Anterior cingulate cortex (tissue), 58 donors: Measurements from ENCODE around the gene RSPH4A.
"Not testable (repeated sequence)": the region's sequence is repeated elsewhere in the genome, so short reads cannot be mapped to it uniquely, and the experiment has no call there.

Experiments used
- DNase-seq, 58 donors: peaks; one replicate each; lab custom pipeline; 2025; lab: John Stamatoyannopoulos, UW

Gene RSPH4A

DNA sequence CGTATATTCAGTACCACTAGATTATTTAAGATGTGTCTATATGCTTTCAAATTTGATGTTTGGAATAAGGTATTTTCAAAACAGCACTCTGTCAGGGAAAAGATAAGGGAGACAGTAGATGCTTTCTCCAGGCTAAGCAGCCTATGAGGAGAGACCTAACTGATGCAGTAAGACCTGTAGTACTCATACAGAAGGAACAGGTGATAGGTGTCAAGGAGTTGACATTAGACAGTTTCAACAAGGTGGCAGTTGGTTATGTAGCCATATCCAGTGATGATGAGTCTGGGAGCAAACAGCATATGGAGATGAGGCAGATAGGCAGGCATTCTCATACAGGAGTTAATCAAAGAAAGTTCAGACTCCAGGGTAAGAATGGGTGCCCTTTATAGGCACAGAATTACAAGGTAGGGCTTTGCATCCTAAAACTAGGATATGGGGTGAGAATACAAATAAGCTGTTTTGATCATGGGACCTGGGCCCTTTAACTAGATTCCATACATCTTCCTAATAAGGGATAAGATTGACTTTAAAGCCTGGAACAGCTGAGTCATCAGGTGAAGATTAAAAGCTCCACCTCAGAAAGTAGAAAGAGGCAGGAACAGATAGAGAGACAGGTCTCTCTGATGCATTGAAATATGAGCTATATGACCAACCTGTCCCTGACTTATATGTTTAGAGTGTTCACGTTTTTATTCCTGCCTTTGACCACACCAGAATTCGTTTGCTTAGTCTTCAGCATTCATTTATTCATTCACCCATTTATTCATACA, 7.9 kb downstream of the RSPH4A start:
- no peak for DNase-seq

DNA sequence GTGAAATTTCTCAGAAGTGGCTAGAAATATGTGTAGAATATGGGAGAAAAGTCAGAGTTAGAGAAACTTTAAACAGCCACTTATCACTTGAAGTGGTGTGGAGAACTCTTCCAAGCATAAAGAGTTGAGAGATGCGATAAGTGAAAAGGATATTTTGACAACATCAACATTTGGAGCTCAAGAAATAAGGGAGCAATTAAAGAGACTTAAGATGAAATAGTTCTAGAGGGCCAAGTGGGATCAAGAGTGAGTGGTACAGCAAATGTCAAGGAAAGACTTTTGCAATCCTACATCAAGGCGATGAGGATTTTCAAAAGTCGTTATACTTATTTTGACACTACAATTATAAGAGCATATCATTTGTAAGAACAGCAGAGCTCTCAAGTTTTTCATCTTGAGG, 9.6 kb downstream of the RSPH4A start:
- DNase-seq, result no peak

DNA sequence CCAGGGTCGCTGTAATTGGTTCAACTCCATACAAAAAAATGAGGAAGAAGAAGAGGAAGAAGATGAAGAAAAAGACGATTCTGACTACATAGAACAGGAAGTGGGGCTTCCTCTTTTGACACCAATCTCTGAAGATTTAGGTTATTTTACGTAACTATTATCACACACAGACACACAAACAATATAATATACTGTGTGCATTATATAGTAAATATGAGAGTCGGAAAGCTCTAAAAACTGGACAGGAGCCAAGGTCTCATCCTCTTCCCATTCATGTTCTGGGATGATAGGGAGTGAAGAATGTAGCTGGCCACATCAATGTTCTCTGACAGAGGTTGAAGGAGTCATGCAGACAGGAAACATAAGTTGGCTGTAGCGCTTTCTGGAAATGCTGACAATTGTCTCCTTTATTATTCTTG, 13.3 kb downstream of the RSPH4A start:
- no peak for DNase-seq

DNA sequence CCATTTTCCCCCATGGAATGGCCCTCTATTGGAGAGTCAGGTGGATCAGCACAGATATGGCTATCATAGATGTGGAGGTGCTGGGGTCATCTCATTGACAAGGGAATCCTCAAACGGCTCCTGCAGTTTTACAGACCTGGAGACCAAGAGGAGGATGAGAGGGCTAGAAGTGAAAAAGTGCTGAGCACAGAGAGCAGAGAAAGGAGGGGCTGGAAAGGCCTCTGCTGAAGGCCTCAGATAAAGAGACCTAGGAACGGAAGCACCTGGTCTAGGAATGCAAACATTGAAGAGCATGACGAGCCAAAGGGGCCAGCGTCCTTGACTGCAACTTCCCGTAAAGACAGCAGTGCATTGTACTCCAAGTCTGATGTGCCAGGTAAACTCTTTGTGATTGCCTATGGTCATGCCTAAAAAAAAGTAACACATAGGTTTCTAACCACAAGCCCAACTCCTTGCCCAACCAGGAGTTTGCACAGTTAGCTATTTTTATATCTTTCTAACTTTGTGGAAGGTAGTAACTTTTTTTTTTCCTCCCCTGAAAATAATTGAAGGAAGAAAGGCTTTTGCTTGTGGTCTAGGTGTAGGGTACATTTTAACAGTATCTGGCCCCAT, 15.2 kb downstream of the RSPH4A start:
- no peak for DNase-seq

DNA sequence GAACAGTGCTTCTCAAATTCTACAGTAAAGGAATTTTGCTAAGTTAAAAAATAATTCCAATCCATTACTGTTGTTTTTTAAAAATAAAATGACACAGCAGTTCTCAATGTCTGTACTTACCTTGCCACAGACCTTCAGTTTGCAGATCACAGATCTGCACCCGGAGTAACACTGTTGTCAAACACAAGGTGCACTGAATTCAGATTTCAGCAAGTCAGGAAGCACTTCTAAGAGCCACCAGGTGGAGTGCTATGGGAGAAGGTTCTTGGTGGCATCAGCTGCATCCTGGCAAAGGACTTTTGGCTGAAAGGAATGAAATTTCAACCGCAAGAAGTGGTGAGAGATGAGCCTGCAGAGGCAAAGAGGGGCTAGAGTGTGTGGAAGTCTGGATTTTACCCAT, 17.4 kb downstream of the RSPH4A start:
- DNase-seq, result no peak

DNA sequence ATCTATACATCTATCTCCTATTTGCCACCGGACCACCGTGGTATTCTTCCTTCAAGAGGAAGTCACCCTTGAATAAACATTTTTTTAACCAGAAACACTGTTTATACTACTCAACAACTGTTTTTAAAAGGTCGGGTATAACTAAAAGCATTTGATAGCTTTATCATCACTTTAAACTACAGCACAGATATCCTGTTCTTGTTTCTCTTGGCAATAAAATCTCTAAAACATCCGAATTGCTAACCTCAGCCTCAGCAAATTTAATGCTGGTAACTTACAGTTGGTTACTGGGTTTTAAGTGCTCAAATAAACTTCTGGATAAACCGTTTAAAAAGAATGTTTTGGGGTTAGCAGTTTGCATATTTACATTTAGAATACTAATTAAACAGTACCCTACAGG, 31.9 kb downstream of the RSPH4A start:
- no peak for DNase-seq

DNA sequence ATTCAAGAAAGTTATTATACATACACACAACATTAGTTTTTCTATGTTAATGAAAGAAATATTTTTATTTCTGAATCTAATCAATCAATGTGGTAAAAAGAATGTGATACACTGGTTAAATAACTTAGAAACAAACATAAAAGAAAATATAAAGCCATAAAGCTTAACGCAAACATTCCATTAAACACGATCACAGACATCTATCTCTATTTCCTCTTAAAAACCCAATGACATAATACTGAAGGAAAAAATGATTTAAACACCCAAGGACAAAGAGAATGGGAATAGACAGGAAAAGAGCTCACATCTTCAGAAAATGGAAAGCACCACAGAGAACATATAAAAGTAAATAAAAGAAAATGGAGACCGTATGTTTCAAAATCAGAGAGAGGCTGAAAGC, 32.9 kb downstream of the RSPH4A start:
- no peak for DNase-seq

DNA sequence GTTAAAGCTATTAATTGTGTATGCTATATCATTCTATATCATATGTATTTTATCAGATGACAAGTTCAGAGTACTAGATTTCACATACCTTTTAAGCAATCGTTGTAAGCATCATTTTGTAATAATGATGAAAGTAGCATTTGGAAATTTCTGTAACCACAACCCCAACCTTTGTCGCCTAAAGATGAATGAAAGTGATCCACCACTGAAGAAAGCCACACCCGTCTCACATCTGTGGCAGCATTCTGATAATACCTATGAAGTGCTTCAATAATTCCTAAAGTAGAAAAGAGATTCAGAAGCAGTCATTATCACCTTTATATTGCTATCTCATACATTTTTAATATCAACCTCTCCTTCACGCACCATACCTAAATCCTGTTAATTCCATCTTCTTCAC, 35.6 kb downstream of the RSPH4A start:
- no peak for DNase-seq

DNA sequence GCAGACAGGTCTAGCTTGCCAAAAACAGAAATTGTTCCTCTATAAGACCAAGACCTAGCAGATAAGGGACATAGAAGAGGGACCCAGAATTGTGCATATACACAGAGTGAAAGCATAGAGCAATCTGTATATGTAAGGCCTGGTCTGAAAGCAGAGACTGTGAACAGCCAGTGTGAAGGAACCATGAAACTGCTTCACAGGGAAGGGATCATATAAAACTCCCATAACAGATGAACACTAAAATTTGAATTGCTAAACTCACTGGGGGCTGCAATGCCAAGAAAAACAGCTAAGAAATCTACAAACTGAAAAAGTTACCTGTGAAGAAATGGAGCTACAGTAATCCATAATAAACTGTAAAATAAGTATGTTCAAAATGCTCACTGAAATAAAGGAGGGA, 45.3 kb downstream of the RSPH4A start:
- DNase-seq, result no peak

DNA sequence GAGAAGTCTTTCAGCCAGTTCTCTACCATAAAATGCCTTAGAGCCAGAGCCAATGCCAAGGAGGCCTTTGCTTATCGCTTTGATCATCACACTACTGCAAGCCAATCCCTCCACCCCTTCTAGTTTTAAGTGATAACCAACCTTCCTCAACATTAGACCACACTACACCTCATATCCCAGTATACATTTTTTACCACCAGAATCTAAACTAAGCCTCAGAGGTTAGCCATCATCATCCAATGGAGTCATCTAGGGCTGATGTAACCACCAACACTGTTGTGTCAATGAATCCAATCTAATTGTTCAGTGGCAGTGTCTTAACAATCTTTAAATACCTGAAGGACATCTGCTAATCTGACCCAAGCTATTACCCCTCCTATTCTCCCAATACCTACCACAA, 45.9 kb downstream of the RSPH4A start:
- no peak for DNase-seq

DNA sequence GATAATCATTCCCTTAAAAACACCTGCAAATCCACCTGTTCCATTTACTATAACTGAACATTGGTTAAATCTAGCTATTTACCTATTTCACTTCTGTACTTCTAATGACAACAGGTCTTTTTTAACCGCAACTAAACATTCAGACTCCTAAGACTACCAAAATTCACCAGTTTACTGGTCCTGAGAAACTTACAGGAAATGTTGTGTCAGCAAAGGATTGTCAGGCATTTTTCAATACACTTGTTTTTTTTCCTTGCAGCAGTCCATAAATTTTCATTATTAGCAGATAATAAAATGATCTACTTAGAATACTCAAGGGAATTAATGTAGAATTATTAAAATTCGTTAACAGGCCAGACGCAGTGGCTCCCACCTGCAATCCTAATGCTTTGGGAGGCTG, 47.0 kb downstream of the RSPH4A start:
- no peak for DNase-seq

DNA sequence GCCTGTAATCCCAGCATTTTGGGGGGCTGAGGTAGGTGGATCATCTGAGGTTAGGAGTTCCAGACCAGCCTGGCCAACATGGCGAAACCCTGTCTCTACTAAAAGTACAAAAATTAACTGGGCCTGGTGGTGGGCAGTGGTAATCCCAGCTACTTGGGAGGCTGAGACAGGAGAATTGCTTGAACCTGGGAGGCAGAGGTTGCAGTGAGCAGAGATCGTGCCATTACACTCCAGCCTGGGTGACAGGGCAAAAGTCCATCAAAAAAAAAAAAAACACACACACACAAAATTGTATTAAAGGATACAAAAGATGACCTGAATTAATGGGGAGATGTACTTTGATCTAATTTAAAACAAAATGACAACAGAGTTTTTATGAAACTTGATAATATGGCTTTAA, 47.9 kb downstream of the RSPH4A start:
- DNase-seq, result not testable (repeated sequence)

DNA sequence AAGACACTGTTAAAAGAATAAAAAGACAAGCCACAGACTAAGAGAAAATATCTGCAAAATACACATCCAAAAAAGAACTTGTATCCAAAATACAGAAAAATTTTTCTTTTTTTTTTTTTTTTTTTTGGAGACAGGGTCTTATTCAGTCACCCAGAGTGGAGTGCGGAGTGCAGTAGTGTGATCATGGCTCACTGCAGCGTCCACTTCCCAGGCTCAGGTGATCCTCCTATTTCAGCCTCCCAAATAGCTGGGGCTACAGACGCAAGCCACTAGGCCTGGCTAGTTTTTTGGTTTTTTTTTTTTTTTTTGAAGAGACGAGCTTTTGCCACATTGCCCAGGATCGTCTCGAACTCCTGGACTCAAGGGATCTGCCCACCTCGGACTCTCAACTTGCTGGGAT, 49.2 kb downstream of the RSPH4A start:
- no peak for DNase-seq

DNA sequence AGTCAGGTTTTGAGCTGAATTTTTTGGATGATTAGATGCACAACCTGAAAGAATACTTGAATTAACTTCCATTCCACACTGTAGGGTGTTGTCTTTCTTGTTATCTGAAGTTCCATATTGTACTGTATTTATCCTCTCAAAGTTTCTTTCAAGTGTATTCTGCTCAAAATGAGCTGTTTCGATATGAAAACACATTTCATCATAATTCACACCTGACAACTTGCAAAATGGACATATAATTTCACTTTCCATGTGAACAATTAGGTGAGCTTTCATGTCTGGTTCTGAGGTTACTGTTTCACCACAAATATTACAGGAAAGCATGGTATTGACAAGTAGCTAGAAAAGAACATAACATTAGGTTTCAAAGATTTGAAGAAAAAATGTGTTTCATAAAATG, 50.6 kb downstream of the RSPH4A start:
- no peak for DNase-seq

DNA sequence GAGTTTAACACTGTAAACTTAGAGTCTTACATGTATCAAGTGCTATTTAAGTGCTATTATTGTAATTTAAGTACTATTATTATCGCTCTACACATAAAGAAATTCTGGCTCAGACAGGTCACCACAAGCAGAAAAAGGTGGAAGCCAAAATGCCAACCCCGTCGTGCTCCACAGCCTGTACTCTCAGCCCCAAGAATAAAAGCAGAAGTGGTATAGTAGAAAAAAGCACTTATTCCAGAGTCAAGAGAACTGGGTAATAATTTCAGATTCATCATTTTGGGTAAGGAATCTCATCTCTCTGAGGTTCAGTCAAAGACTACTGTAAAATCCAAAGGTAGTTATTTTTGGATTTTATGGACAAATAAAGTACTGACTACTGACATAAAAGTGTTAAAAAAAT, 51.3 kb downstream of the RSPH4A start:
- no peak for DNase-seq

DNA sequence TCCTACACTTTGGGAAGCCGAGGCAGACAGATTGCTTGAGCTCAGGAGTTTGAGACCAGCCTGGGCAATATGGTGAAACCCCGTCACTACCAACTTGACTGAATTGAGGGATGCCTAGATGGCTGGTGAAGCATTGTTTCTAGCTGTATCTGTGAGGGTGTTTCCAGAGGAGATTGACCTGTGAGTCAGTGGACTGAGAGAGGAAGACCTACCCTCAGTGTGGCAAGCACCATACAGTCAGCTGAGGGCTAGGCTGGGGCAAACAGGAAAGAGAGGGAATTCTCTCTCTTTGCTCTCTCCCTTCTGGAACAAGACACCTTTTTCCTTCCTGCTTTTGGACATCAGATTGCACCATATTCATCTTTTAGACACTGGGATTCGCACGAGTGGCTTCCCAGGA, 56.0 kb downstream of the RSPH4A start:
- DNase-seq, result no peak

DNA sequence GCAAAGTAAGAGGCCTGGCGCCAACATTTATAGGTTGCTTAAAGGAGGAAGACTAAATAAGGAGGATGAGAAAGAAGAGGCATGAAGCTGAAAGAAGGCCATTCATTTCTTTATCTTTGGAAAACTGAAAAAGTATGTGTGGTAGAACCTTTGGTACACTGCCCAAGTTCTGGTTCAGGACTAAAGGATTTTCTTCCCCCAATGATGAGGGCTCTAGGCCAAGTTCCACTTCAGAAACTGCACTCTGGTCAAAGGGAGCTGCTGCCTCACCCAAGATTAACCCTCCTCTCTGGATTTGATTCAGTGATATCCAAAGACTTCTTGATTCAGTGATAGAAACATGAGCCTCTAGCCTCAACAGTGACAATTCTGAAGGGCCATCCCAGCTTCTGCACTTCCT, 59.7 kb downstream of the RSPH4A start:
- no peak for DNase-seq

DNA sequence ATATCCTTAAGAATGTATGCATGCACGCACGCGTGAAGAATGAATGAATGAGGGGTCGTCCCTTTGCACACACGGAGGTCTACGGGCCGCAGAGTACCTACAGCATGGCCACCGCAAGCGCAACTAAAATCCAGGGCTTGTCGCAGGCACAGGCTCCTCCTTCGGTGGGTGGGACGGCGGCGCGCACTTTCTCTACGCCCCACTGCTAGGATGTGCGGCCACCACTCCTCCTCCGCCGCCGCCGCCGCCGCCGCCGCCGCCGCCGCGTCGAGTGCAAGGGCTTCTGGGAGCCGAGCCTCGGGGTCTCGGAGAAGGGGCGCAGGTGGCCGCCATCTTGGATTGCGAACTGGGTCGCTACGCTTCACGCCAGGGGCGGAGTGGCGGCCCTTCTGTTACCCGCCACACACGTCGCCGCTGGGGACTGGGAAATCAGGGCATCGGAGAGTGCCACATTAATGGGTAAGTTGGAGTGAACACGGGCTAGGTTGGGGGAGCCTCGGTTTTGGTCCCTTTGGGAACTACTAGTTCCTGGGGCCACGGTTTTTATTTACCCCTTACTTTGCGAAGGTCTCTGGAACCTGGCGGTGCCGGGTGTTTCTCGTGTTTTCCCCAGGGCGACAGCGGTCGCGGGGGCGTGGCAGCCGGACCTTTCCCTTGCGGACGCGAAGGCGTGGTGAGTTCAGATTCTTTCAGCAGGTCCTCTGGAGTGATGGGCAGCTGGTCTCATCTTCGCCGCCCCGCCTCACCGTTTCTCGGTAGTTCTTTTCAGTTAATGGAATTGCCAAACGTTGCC, 64.8 kb downstream of the RSPH4A start, which contains the start of gene KPNA5:
KPNA5 (plus strand) TSS at position 332 of the 793 bp plus-strand sequence; CDS start at position 456, 124 bp downstream.
- peak; percentile 41 to 95 (median 85) for DNase-seq

DNA sequence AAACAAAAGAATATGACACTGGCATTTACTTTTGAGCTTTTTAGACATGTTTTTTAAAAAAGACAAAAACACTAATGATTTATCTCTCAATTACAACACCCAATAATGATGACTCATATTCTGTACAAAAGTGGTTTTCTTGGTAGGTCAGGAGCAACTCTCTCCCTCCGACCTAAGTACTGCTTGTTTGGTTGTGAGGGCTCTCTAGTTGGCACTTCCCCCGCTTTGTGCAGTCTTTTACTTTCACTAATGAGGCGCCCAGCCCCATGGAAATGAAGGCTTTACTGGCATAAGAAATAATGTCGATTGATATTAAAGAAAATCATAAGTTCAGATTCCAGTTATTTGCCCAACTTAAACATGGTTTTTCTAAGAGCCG, 66.0 kb downstream of the RSPH4A start:
- peak in 7 of 58 donors; percentile 1 to 23 (median 12) for DNase-seq
